ENCODE results near the gene MAN2A1.

DNA sequence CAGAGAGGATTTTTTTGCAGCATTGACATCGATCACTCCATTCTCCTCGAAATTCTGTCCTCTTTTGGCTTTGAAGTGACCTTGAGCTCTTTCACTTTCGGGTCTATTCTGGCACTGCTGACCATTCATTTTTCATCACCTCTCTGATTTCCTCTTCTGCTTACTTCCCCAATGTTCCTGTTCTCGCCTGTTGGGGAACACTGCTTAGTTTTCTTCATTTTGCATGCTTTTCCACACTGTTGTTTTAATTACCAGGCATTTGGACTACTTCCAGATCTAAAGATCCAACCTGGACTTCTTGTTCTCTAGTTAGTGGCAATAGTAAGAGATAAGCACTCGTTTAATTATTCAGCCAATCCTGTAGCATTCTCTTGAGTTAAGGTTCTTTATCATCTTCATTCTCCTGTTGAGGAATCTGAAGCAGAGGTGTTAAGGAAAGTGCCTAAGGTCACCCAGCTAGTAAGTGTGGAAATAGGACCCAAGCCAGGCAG lies 53.4 kb downstream of the MAN2A1 start:
- TF ChIP-seq CTCF (IDR thresholded peaks at IDR 0.05; ENCODE audit: low read length): no peak
- TF ChIP-seq EZH2 (IDR thresholded peaks at IDR 0.05; ENCODE audit: borderline replicate concordance, low read length): no peak
